Measurements from ENCODE around the gene ZNF441. TPM values are rescaled to one million over a fixed set of nuclear protein-coding genes. Genes with fewer than 3 reads are reported as not detected.

Gene ZNF441
- total and polyA plus RNA-seq, 10 of the 15 experiments (the other 5 are each of a cell fraction or from before 2014, with no cell fraction given) = 1.0 to 9.4 (median 4.3) TPM

DNA sequence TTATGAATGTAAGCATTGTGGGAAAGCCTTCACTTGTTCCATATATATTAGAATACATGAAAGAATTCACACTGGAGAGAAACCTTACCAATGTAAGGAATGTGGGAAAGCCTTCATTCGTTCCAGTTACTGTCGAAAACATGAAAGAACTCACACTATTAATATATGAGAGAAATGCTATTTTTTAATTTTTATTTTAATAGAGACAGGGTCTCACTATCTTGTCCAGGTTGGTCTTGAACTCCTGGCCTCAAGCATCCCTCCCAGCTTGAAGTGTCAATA, 40.2 kb downstream of the ZNF441 start:
- Histone ChIP-seq H3K9me3 (replicated peaks; ENCODE audit: control insufficient read depth, insufficient read depth, low read length) (peaks cover 12% of the 10 kb centered on the region), H3K36me3 (ENCODE audit: control insufficient read depth in 2 of 2, insufficient read depth in 2 of 2, low read length in 1 of 2) (no peaks in the 10 kb centered on the region), H3K4me1 (ENCODE audit: control insufficient read depth, insufficient read depth, low read length) (no peaks in the 10 kb centered on the region), H3K27me3 (replicated peaks in 1 of 2; ENCODE audit: control insufficient read depth in 2 of 2, insufficient read depth in 2 of 2, low read length in 1 of 2) (no peaks in the 10 kb centered on the region), H3K27ac (ENCODE audit: control insufficient read depth, insufficient read depth) (no peak overlapping the region), H3K4me2 (ENCODE audit: control insufficient read depth, insufficient read depth) (no peak overlapping the region), H4K20me1 (ENCODE audit: control insufficient read depth, insufficient read depth) (no peaks in the 10 kb centered on the region), H3K4me3 (no peak overlapping the region), H2AFZ (ENCODE audit: control insufficient read depth, low read depth, low read length) (no peak overlapping the region), H3K9ac (ENCODE audit: control insufficient read depth, insufficient read depth, low read length) (no peak overlapping the region), H3K79me2 (ENCODE audit: control insufficient read depth, insufficient read depth, low read length) (no peaks in the 10 kb centered on the region)
- intact Hi-C loops (cut with micrococcal nuclease; ENCODE audit: unreplicated experiment) = no loop called here
- in situ Hi-C loops (cut with MboI) = no loop called here
- ChIA-PET POLR2A (no interaction called here), CTCF (interaction anchor here (2.0 kb wide), 1 partner anchor 9 kb away, joined by 13 read pairs; the partner anchor contains the start of gene ZNF491), SMC1A (ENCODE audit: uncharacterized antibody, unreplicated experiment) (no interaction called here), RAD21 (ENCODE audit: unreplicated experiment) (no interaction called here)
- ATAC-seq (no peak), DNase-seq (ENCODE audit: low read depth, low spot score) (no peak), FAIRE-seq (no peak)
- 81% methylated on average over 2 of the region's 2 CpGs for WGBS (ENCODE audit: insufficient coverage, insufficient replicate concordance, low lambda C conversion rate, missing lambda C conversion rate)
- no TSS peak for BruUV-seq (replicated peaks)
- TF ChIP-seq, protein P1, sequence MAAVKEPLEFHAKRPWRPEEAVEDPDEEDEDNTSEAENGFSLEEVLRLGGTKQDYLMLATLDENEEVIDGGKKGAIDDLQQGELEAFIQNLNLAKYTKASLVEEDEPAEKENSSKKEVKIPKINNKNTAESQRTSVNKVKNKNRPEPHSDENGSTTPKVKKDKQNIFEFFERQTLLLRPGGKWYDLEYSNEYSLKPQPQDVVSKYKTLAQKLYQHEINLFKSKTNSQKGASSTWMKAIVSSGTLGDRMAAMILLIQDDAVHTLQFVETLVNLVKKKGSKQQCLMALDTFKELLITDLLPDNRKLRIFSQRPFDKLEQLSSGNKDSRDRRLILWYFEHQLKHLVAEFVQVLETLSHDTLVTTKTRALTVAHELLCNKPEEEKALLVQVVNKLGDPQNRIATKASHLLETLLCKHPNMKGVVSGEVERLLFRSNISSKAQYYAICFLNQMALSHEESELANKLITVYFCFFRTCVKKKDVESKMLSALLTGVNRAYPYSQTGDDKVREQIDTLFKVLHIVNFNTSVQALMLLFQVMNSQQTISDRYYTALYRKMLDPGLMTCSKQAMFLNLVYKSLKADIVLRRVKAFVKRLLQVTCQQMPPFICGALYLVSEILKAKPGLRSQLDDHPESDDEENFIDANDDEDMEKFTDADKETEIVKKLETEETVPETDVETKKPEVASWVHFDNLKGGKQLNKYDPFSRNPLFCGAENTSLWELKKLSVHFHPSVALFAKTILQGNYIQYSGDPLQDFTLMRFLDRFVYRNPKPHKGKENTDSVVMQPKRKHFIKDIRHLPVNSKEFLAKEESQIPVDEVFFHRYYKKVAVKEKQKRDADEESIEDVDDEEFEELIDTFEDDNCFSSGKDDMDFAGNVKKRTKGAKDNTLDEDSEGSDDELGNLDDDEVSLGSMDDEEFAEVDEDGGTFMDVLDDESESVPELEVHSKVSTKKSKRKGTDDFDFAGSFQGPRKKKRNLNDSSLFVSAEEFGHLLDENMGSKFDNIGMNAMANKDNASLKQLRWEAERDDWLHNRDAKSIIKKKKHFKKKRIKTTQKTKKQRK (IDR thresholded peaks at IDR 0.05; ENCODE audit: low read depth, low read length) = no peak
- no peak for TF ChIP-seq CHD1 (IDR thresholded peaks at IDR 0.05; ENCODE audit: low read depth, low read length)
- TF ChIP-seq ESRRA (IDR thresholded peaks at IDR 0.05; ENCODE audit: low read length) = no peak
- no peak for TF ChIP-seq TBL1XR1 (IDR thresholded peaks at IDR 0.05; ENCODE audit: low read depth, low read length)
- no peak for TF ChIP-seq ZZZ3 (IDR thresholded peaks at IDR 0.05; ENCODE audit: control insufficient read depth, insufficient read length, low read depth)
- TF ChIP-seq YY1 (IDR thresholded peaks at IDR 0.05; ENCODE audit: low read depth, low read length) = no peak
- TF ChIP-seq RBBP5 (conservative IDR thresholded peaks at IDR 0.05) = no peak
- TF ChIP-seq, protein P2, sequence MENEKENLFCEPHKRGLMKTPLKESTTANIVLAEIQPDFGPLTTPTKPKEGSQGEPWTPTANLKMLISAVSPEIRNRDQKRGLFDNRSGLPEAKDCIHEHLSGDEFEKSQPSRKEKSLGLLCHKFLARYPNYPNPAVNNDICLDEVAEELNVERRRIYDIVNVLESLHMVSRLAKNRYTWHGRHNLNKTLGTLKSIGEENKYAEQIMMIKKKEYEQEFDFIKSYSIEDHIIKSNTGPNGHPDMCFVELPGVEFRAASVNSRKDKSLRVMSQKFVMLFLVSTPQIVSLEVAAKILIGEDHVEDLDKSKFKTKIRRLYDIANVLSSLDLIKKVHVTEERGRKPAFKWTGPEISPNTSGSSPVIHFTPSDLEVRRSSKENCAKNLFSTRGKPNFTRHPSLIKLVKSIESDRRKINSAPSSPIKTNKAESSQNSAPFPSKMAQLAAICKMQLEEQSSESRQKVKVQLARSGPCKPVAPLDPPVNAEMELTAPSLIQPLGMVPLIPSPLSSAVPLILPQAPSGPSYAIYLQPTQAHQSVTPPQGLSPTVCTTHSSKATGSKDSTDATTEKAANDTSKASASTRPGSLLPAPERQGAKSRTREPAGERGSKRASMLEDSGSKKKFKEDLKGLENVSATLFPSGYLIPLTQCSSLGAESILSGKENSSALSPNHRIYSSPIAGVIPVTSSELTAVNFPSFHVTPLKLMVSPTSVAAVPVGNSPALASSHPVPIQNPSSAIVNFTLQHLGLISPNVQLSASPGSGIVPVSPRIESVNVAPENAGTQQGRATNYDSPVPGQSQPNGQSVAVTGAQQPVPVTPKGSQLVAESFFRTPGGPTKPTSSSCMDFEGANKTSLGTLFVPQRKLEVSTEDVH (IDR thresholded peaks at IDR 0.05; ENCODE audit: low read depth, partially characterized antibody) = no peak
- TF ChIP-seq RCOR1 (conservative IDR thresholded peaks at IDR 0.05; ENCODE audit: low read depth, low read length) = no peak
